ENCODE data around the gene MCCC1. TPM values are rescaled to one million over a fixed set of nuclear protein-coding genes. Genes with fewer than 3 reads are reported as not detected.

The MCCC1 gene
- total RNA-seq, 1 donor from 2014 or later: 19.8 TPM

GRCh38 chr3:183080628-183081027 lies 18.7 kb downstream of the MCCC1 start:
- Mint-ChIP-seq H3K4me3 (ENCODE audit: unreplicated experiment) (peak overlapping the region; percentile 28), H3K36me3 (ENCODE audit: low read depth, unreplicated experiment) (peaks cover 51% of the 10 kb centered on the region)

GRCh38 chr3:183074881-183075280 lies 24.4 kb downstream of the MCCC1 start:
- H3K4me3 Mint-ChIP-seq (ENCODE audit: unreplicated experiment): no peak overlapping the region
- DNase-seq (ENCODE audit: low spot score): no peak
- H3K27ac Mint-ChIP-seq (ENCODE audit: unreplicated experiment): peak overlapping the region; percentile 24

More at GRCh38 chr3:183080628-183081027, 18.7 kb downstream of the MCCC1 start:
- DNase-seq (ENCODE audit: low spot score): no peak
- Mint-ChIP-seq H3K27me3 (ENCODE audit: unreplicated experiment) (no peaks in the 10 kb centered on the region), H3K27ac (ENCODE audit: unreplicated experiment) (no peak overlapping the region), H3K9me3 (ENCODE audit: unreplicated experiment) (peaks cover 14% of the 10 kb centered on the region), H3K4me1 (ENCODE audit: unreplicated experiment) (no peaks in the 10 kb centered on the region)
- TF ChIP-seq CTCF (IDR thresholded peaks at IDR 0.05; ENCODE audit: unreplicated experiment): no peak

GRCh38 chr3:183074261-183074660 lies 25.0 kb downstream of the MCCC1 start:
- peaks cover 9% of the 10 kb centered on the region for H3K9me3 Mint-ChIP-seq (ENCODE audit: unreplicated experiment)
- TF ChIP-seq CTCF (IDR thresholded peaks at IDR 0.05; ENCODE audit: unreplicated experiment): no peak
- H3K4me1 Mint-ChIP-seq (ENCODE audit: unreplicated experiment): no peaks in the 10 kb centered on the region
- peaks cover 2% of the 10 kb centered on the region for H3K27me3 Mint-ChIP-seq (ENCODE audit: unreplicated experiment)
- H3K27ac Mint-ChIP-seq (ENCODE audit: unreplicated experiment): no peak overlapping the region
- H3K4me3 Mint-ChIP-seq (ENCODE audit: unreplicated experiment): no peak overlapping the region
- H3K36me3 Mint-ChIP-seq (ENCODE audit: low read depth, unreplicated experiment): peaks cover 17% of the 10 kb centered on the region
- no peak for DNase-seq (ENCODE audit: low spot score)

More at GRCh38 chr3:183074881-183075280, 24.4 kb downstream of the MCCC1 start:
- H3K36me3 Mint-ChIP-seq (ENCODE audit: low read depth, unreplicated experiment): peaks cover 23% of the 10 kb centered on the region
- H3K4me1 Mint-ChIP-seq (ENCODE audit: unreplicated experiment): no peaks in the 10 kb centered on the region
- peaks cover 2% of the 10 kb centered on the region for H3K27me3 Mint-ChIP-seq (ENCODE audit: unreplicated experiment)
- peaks cover 9% of the 10 kb centered on the region for H3K9me3 Mint-ChIP-seq (ENCODE audit: unreplicated experiment)
- no peak for TF ChIP-seq CTCF (IDR thresholded peaks at IDR 0.05; ENCODE audit: unreplicated experiment)

DNA sequence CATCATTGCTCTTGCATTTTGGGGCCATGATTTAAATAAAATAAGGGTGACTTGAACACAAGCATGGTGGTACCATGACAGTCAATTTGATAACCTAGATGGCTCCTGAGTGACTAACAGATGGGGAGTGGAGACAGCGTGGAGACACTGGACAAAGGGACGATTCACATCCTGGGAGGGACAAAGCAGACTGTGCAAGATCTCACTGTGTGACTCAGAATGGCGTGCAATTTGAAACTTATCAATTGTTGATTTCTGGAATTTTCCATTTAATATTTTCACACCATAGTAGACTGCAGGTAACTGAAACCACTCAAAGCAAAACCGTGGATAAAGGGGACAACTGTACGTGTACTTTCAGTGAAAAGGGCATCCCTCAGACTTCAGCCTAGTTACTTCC lies 25.5 kb downstream of the MCCC1 start:
- peaks cover 5% of the 10 kb centered on the region for H3K9me3 Mint-ChIP-seq (ENCODE audit: unreplicated experiment)
- H3K27ac Mint-ChIP-seq (ENCODE audit: unreplicated experiment): no peak overlapping the region
- H3K4me1 Mint-ChIP-seq (ENCODE audit: unreplicated experiment): no peaks in the 10 kb centered on the region
- no peak overlapping the region for H3K4me3 Mint-ChIP-seq (ENCODE audit: unreplicated experiment)
- TF ChIP-seq CTCF (IDR thresholded peaks at IDR 0.05; ENCODE audit: unreplicated experiment): no peak
- peaks cover 2% of the 10 kb centered on the region for H3K27me3 Mint-ChIP-seq (ENCODE audit: unreplicated experiment)
- peaks cover 13% of the 10 kb centered on the region for H3K36me3 Mint-ChIP-seq (ENCODE audit: low read depth, unreplicated experiment)
- no peak for DNase-seq (ENCODE audit: low spot score)

GRCh38 chr3:183070892-183071291 lies 28.4 kb downstream of the MCCC1 start:
- no peak overlapping the region for H3K27ac Mint-ChIP-seq (ENCODE audit: unreplicated experiment)
- H3K36me3 Mint-ChIP-seq (ENCODE audit: low read depth, unreplicated experiment): peaks cover 9% of the 10 kb centered on the region
- no peaks in the 10 kb centered on the region for H3K4me1 Mint-ChIP-seq (ENCODE audit: unreplicated experiment)
- TF ChIP-seq CTCF (IDR thresholded peaks at IDR 0.05; ENCODE audit: unreplicated experiment): no peak
- H3K4me3 Mint-ChIP-seq (ENCODE audit: unreplicated experiment): no peak overlapping the region
- peaks cover 2% of the 10 kb centered on the region for H3K27me3 Mint-ChIP-seq (ENCODE audit: unreplicated experiment)
- H3K9me3 Mint-ChIP-seq (ENCODE audit: unreplicated experiment): no peaks in the 10 kb centered on the region
- DNase-seq (ENCODE audit: low spot score): no peak
